ENCODE data around the gene PNMA8C.

PNMA8C gene

DNA sequence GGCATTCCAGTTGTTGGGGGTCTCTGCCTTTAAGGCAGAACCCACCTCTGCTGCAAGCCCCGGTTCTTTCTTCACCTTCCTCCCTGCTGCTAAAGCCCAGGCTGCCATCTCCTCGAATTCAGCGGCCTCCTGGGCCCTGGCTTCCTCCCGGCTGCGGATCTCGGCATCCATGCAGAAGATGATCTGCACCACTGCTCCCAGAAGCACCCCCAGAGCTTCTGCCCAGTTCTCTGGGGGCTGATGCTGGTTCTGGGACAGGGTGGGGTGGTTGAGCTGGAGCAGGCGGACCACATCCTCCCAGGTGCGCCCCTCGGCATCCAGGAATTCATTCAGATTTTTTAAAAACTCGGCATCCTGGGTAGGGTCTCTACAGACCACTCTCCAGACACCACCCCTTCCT, 41.6 kb upstream of the PNMA8C start:
- TF ChIP-seq, protein P1, sequence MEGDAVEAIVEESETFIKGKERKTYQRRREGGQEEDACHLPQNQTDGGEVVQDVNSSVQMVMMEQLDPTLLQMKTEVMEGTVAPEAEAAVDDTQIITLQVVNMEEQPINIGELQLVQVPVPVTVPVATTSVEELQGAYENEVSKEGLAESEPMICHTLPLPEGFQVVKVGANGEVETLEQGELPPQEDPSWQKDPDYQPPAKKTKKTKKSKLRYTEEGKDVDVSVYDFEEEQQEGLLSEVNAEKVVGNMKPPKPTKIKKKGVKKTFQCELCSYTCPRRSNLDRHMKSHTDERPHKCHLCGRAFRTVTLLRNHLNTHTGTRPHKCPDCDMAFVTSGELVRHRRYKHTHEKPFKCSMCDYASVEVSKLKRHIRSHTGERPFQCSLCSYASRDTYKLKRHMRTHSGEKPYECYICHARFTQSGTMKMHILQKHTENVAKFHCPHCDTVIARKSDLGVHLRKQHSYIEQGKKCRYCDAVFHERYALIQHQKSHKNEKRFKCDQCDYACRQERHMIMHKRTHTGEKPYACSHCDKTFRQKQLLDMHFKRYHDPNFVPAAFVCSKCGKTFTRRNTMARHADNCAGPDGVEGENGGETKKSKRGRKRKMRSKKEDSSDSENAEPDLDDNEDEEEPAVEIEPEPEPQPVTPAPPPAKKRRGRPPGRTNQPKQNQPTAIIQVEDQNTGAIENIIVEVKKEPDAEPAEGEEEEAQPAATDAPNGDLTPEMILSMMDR (IDR thresholded peaks at IDR 0.05; ENCODE audit: control insufficient read depth, insufficient read depth, low read depth, low read length, missing control alignments): no peak
- no peak for DNase-seq (ENCODE audit: low read depth)
- H3K4me3 ChIP-seq (ENCODE audit: control insufficient read depth, low read depth, low read length): no peak overlapping the region

DNA sequence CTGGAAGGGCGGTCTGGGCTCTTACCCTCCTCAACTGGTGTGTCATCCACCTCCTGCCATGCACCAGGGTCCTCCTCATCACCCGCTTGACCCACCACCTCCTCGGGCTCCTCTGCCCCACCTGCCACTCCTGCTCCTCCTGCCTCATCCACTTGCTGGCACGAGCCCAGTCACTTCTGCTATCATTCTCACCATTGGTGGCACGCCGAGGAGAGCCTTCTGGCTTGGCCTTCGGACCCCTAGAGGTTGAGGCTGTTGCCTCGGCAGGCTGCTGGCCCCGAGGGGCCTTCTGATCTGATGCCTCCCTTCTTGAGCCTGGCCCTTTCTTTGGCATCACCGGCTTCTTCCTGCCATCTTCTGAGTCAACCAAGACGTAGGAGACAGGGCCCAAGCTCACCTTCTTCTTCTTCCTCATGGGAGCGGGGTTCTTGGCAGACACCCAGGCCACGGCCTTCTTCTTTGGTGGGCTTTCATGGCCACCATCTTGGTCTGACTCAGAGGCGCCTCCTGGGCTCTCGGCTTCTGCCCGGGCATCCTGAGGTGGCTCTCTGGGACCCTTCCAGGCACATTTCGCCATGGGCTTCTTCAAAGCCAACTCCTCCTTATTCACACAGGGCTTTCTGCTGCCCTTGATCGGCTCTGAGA, 40.9 kb upstream of the PNMA8C start:
- no peak for DNase-seq (ENCODE audit: low read depth)
- H3K4me3 ChIP-seq (ENCODE audit: control insufficient read depth, low read depth, low read length): no peak overlapping the region
- TF ChIP-seq, protein P1 (IDR thresholded peaks at IDR 0.05; ENCODE audit: control insufficient read depth, insufficient read depth, low read depth, low read length, missing control alignments): no peak

DNA sequence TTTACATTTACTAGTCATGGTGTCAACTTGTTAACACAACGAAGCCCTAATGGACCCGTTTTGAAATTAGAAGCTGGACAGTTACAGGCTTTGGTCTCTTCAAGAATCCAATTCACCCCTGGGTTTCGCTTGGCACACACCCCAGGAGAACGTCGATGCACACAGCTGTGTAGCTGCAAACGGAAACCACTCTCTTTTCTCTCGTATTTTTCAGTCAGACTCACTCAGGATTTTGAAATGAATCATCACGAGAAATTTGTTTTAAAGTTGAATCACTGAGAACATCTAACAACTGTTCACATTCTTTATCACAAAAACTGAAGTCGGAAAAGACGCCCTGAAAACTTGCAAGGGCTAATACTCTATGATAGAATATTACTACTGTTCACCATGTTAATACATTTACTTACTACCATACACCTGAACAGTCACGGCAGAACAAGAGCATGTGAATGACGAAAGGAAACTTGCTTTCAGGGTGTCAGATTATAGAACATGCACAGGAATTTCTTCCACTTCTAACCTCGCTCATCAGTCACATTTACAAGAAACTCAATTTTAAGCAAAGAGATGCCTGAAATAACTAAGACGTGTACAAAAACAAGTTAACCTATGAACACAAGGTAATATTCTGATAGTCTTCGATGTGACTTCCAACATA, 37.9 kb upstream of the PNMA8C start:
- no peak overlapping the region for H3K4me3 ChIP-seq (ENCODE audit: control insufficient read depth, low read depth, low read length)
- DNase-seq (ENCODE audit: low read depth): no peak
- TF ChIP-seq, protein P1 (IDR thresholded peaks at IDR 0.05; ENCODE audit: control insufficient read depth, insufficient read depth, low read depth, low read length, missing control alignments): no peak

DNA sequence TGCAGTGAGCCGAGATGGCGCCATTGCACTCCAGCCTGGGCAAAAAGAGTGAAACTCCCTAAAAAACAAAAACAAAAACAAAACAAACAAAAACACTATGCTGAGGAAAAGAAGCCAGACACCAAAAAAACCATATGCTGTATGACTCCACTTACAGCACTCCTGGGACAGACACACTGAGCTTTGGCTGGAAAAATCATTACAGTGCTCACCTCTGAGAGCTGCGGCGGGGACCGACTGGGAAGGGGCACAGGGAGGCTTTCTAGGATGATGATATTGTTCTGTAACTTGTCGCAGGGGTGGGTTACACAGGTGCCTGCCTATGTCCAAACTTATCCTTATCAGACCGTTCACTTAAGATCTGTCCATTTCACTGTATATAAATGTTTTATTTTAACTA, 34.8 kb upstream of the PNMA8C start:
- DNase-seq (ENCODE audit: low read depth): no peak
- TF ChIP-seq, protein P1 (IDR thresholded peaks at IDR 0.05; ENCODE audit: control insufficient read depth, insufficient read depth, low read depth, low read length, missing control alignments): no peak
- H3K4me3 ChIP-seq (ENCODE audit: control insufficient read depth, low read depth, low read length): no peak overlapping the region

DNA sequence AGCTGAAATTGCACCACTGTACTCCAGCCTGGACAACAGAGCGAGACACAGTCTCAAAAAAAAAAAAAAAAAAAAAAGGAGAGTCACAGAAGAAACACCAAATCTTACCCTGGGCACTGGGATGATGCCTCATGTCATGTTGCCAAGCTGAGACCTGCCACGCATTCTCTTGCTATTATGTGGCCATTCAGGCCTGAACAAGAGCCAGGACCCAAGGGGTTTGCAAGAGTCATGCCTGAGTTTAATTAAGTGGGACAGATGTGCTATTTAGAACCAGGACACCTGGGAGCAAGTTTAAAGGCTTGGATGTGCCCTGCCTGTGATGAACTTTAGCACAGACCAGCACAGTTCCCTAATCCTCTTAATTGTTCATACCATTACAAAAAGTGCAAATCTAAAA, 32.8 kb upstream of the PNMA8C start:
- TF ChIP-seq, protein P1 (IDR thresholded peaks at IDR 0.05; ENCODE audit: control insufficient read depth, insufficient read depth, low read depth, low read length, missing control alignments): no peak
- DNase-seq (ENCODE audit: low read depth): no peak
- no peak overlapping the region for H3K4me3 ChIP-seq (ENCODE audit: control insufficient read depth, low read depth, low read length)

DNA sequence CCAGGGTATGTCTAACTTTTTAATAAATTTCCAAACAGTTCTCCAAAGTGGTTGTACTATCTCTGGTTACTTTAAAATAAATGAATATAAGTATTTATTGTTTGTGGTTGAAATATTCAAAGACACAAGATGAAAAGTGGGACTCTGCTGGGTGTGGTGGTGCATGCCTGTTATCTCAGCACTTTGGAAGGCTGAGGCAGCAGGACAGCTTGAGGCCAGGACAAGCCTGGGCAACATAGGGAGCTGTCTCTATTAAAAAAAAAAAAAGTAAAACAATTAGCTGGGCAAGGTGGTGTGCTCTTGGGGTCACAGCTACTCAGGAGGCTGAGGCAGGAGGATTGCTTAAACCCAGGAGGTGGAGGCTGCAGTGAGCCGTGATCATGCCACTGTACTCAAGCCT, 32.2 kb upstream of the PNMA8C start:
- TF ChIP-seq, protein P1 (IDR thresholded peaks at IDR 0.05; ENCODE audit: control insufficient read depth, insufficient read depth, low read depth, low read length, missing control alignments): no peak
- no peak for DNase-seq (ENCODE audit: low read depth)
- no peak overlapping the region for H3K4me3 ChIP-seq (ENCODE audit: control insufficient read depth, low read depth, low read length)
